Fibroblast of mammary gland (primary cell): ENCODE measurements around the gene CBFA2T2.

Experiments
- DNase-seq: peaks from one replicate; pipeline ENCODE4 v3.0.0-alpha.2; 2010; ENCODE audit warnings: low read depth
- H3K4me3 ChIP-seq: 2 replicates; pipeline ENCODE4 v1.5.1; 2011; ENCODE audit warnings: low read depth, mild to moderate bottlenecking, low read length, moderate library complexity; ENCODE audit not compliant: control insufficient read depth
- CTCF ChIP-seq: conservative IDR thresholded peaks from 2 replicates; pipeline ENCODE4 v1.5.1; 2011; ENCODE audit warnings: low read depth, low read length, inconsistent platforms; ENCODE audit not compliant: control insufficient read depth, insufficient read depth

Gene CBFA2T2

GRCh38 chr20:33686984-33687366, 197.1 kb downstream of the CBFA2T2 start:
- DNase-seq = no peak
- H3K4me3 ChIP-seq = no peak overlapping the region
- TF ChIP-seq CTCF = no peak

GRCh38 chr20:33687370-33687915, 197.5 kb downstream of the CBFA2T2 start:
- H3K4me3 ChIP-seq = no peak overlapping the region
- no peak for TF ChIP-seq CTCF
- peak; percentile 69 for DNase-seq

- no peak for TF ChIP-seq CTCF
- H3K4me3 ChIP-seq = no peak overlapping the region
- DNase-seq = peak; percentile 36
Measured at GRCh38 chr20:33687993-33688937, 198.4 kb downstream of the CBFA2T2 start.

- H3K4me3 ChIP-seq = no peak overlapping the region
- DNase-seq = no peak
- no peak for TF ChIP-seq CTCF
Measured at GRCh38 chr20:33688938-33689424, 199.1 kb downstream of the CBFA2T2 start.

- DNase-seq = no peak
- TF ChIP-seq CTCF = no peak
- H3K4me3 ChIP-seq = no peak overlapping the region
Measured at GRCh38 chr20:33689493-33689892, 199.6 kb downstream of the CBFA2T2 start.

- no peak for TF ChIP-seq CTCF
- peak; percentile 67 for DNase-seq
- H3K4me3 ChIP-seq = no peak overlapping the region
Measured at GRCh38 chr20:33689973-33690372, 200.1 kb downstream of the CBFA2T2 start.
